Dermis microvascular lymphatic vessel endothelial cell (primary cell): ENCODE results near the gene MYOG. TPM values are rescaled to one million over a fixed set of nuclear protein-coding genes. Genes with fewer than 3 reads are reported as not detected.

ENCODE experiments used
- DNase-seq, 2 donors: peaks; one replicate each; pipeline versions ENCODE4 v3.0.0 to v3.0.0-alpha.2; 2010; ENCODE audit warnings: low read depth in 2 of 2
- total RNA-seq: library from RNA; depleted of rRNA; stranded (reverse); fragments of >200 nt; gene quantifications from 2 replicates; pipeline ENCODE4 v1.2.1, GENCODE V29; 2014

MYOG gene
- total RNA-seq, 1 donor from 2014 or later: not detected

- no peak for DNase-seq
These were observed 13.7 kb downstream of the MYOG start for GRCh38 chr1:203072002-203072602.

GRCh38 chr1:203069030-203069747 is 16.6 kb downstream of the MYOG start:
- DNase-seq: no peak

DNA sequence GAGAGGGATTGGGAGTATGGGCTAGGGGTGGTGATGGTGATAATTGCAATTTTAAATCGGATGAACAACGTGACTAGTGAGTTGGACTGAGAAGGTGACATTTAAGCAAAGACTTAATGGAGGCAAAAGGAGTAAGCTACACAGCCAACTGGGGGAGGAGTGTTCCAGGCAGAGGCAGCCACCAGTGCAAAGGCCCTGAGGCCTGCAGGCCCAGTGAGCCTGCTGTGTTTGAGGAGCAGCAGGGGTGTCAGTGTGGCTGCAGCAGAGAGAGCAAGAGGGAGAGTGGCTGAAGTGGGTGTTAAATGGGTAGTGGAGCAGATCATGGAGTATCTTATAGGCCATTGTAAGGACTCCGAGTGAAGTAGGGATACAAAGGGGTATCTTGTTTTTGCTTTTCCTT is 18.8 kb downstream of the MYOG start:
- DNase-seq: no peak

GRCh38 chr1:203065986-203066385 is 19.8 kb downstream of the MYOG start:
- no peak for DNase-seq

DNA sequence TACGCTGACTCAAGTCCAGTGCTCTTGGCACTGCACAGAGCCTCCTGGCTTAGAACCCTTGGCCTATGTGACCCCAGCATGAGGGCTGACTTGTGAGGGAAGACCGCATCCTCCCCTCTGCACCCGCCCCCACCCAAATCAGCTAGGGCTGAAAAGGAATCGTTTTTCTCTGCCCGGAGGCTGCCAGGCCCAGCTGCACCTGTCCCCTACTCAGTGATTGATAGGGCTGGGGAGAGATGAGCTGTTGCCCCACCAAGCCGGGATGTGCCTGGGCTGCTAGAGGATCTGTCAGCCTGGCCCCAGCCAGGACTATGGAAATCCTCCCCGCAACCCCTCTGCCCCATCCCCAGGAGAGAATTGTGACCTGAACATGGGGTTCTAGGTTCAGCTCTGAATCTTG is 20.6 kb downstream of the MYOG start:
- no peak for DNase-seq

DNA sequence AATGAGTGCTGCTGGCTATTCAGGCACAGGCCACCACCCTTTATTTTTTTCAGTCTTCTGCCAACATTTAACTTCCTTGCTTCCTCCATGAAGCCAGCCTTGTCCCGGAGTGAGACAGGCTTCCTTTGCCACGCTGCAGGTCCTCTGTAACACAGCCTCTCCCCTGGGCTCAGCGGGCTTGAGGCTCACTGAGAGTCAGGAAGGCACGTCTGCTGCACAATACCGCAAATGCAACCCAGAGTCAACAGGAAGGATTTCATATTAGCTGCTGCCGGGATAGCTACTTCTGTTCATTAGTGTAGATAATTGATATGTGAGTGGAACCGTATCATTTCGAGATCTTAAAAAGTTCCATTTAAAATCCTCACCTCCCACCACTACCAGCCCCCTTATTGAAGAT is 22.5 kb downstream of the MYOG start:
- DNase-seq: no peak

DNA sequence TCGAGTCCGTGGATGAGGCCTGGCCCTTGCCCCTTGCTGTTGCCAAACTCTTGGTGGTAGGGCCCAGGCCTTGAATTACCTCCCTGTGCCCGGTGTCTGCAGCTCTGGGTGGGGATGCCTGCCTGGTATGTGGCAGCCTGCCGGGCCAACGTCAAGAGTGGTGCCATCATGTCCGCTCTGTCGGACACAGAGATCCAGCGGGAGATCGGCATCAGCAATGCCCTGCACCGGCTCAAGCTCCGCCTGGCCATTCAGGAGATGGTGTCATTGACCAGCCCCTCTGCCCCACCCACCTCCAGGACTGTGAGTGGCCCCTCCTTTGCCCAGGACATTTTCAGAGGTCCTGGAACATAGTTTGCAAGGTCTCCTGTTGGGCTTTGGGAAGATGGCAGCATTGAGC is 25.7 kb downstream of the MYOG start:
- DNase-seq: no peak

GRCh38 chr1:203059485-203059884 is 26.3 kb downstream of the MYOG start:
- DNase-seq: no peak

GRCh38 chr1:203058676-203058935 is 27.2 kb downstream of the MYOG start:
- DNase-seq: no peak

- no peak for DNase-seq
These were observed 27.7 kb downstream of the MYOG start for GRCh38 chr1:203057911-203058675.

GRCh38 chr1:203056516-203056915 is 29.3 kb downstream of the MYOG start:
- no peak for DNase-seq

- no peak for DNase-seq
These were observed 29.8 kb downstream of the MYOG start for GRCh38 chr1:203056012-203056411.

DNA sequence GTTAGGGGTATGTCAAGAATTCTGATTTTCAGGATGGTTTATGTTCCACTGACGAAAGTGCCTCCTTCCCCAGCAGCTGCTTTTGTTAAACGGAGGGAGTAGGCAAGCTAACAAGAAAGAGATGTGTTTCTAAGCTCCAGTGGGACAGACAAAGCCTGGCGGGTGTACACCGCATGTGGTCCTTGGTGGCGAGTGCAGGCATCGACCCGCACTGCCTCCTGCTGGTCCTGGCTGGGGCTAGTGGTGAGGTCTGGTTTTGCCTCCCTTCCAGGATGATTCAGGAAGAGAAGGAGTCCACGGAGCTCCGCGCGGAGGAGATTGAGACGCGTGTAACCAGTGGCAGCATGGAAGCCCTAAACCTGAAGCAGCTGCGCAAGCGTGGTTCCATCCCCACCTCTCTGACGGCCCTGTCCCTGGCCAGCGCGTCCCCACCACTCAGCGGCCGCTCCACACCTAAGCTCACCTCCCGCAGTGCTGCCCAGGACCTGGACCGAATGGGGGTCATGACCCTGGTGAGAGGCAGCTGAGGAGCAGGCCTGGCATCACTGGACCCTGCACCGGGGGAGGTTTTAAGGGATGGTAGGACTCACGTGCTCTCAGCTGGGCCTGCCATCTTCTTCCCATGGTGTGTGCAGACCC is 30.5 kb downstream of the MYOG start:
- no peak for DNase-seq

- no peak for DNase-seq
These were observed 31.2 kb downstream of the MYOG start for GRCh38 chr1:203054642-203055041.

DNA sequence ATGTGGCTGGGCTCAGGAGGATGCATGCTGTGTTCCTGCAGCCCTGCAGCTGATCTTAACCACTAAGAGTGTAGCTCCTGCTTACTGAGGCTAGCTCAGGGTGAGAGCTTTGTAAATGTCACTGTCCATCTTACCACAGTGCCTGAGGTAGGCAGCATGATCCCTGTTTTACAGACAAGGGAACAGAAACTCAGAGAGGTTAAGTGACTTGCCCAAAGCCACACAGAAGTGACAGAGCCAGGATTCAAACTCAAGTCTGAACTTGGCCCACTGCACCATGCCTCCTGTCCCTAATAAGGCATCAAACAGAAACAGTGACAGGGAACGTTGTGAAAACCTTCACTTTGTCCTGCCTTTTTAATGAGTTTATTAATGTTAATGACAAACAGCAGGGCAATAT is 31.6 kb downstream of the MYOG start:
- DNase-seq: no peak

- DNase-seq: no peak
These were observed 33.2 kb downstream of the MYOG start for GRCh38 chr1:203052601-203053000.

GRCh38 chr1:203051841-203052324 is 33.9 kb downstream of the MYOG start:
- DNase-seq: no peak

DNA sequence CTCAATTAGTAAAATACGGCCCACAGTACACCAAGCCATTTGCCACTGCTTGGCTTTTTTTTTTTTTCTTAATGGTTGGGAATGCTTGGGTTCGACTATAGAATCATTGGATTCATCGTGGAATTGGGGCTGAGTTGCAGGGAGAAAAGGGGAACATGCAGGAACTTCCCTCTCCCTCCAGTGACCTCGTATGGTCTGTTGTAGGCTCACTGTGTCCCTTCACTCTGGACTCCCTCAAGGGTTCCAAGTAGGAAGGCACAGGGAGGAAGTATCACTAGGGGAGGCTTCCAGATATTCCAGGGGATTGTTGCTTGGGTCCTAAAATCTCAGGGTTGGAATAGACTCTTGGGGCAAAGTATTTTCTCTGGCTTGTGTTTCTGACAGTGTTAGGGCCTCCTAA is 35.0 kb downstream of the MYOG start:
- DNase-seq: no peak

- no peak for DNase-seq
These were observed 36.1 kb downstream of the MYOG start for GRCh38 chr1:203049576-203050180.

- DNase-seq: no peak
These were observed 36.7 kb downstream of the MYOG start for GRCh38 chr1:203049077-203049476.

GRCh38 chr1:203048555-203049051 is 37.2 kb downstream of the MYOG start:
- peak in 1 of 2 donors; percentile 13 for DNase-seq

DNA sequence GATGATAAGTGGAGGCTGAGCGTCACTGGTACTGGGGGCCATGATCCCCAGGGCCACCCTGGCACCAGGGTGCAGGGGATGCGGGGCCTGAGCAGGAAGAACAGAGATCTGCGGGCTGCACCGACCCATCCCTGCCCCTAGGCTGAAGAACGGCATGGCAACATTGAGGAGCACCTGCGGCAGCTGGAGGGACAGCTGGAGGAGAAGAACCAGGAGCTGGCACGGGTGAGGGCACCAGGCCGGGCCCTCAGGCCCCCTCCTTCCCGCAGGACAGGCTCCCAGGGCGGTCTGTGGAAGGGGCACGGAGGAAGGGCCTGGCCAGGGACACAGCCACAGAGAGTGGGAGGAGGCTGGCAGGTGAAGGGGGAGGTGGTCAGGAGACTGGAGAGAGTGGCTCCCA is 37.7 kb downstream of the MYOG start:
- no peak for DNase-seq
